T-helper 1 cell (primary cell): Measurements from ENCODE around the gene OTX1.
A peak's percentile ranks its signal among the peaks of the same experiment; 100 is the strongest.

Experiments used
- DNase-seq, 5 donors: peaks; one replicate each; pipeline ENCODE4 v3.0.0-alpha.2; 2012 to 2020

The OTX1 gene

DNA sequence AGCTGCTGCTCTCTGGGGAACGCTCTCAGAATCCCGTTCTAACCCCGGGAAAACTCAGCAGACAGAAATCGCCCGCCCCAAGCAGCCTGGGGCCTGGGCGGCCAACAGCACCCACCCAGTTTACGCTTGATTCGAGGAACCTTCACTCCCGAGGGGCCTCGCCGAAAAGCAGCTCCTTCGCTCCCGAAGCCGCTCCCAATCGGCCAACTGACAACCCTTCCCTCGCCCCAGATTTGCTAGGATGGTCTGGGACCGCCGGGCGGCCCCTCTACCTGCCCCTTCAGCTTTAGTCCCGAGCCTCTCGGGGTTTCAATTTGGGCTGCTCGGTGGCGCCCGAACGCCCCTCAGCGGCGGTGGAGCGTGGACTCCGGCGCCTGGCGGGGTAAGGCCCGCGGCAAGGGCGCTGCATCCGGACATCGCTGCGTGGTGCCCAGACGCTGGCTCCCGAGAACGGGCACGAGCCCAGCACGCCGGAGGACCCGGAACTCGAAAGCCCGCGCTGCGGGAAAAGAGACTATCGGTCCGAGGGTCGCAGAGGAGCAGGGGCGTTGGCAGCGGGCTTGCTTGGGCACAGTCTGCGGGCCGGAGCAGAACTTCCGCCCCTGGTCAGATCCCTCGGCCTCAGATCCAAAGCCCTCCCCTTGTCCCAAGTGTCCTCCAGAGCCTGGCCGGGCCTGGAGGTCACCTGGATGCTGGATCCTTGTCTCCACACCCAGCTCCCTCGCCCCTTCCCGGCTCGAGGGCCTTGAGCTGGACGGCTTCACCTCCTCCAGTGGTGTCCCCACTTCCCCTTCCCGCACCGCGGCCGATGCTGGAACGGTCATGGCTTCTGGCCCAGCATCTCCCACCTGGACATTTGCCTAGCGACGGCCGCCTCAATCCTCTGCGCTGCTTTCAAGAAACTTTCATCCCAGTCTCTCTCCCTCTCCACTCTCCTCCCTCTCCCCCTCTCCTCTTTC lies 3.0 kb upstream of the OTX1 start:
- peak in 1 of 5 donors; percentile 10 for DNase-seq

DNA sequence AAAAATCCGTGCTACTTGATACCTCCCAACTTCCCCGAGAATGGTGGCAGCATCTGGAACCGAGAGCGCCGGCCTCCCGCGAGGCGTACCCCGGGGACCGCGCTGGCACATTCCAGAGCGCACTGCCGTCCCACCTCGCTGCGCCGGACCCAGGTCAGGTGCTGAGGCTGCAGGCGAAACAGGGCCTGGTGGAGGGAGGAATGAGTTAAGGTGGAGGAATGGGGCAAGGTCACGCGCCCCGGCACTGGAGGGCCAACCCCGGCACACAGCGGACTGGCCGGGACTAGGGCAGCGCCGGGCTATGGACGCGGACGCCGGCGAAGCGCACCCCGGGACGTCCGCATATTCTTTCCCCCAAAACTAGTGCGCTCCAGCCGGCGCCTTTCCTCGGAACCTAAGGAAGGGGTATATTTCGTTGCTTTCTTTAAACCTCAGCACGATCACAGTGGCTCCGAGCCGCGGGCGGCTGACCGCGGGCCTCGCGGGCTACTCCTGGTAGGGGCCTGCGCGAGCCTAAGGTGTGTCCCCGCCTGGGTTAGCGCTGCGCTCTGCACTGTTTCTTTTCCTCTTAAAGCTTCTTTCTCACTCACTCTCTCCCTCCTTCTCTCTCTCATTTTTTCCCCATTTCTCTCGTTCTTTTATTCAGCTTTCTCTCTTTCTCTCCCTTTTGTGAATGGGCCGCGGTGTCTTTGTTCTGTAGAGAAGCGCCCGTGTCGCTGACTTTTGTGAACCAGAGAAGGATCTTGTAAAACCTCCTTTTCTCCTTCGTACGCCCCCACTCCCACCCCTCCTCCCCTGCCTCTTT lies 2.1 kb upstream of the OTX1 start:
- no peak for DNase-seq

DNA sequence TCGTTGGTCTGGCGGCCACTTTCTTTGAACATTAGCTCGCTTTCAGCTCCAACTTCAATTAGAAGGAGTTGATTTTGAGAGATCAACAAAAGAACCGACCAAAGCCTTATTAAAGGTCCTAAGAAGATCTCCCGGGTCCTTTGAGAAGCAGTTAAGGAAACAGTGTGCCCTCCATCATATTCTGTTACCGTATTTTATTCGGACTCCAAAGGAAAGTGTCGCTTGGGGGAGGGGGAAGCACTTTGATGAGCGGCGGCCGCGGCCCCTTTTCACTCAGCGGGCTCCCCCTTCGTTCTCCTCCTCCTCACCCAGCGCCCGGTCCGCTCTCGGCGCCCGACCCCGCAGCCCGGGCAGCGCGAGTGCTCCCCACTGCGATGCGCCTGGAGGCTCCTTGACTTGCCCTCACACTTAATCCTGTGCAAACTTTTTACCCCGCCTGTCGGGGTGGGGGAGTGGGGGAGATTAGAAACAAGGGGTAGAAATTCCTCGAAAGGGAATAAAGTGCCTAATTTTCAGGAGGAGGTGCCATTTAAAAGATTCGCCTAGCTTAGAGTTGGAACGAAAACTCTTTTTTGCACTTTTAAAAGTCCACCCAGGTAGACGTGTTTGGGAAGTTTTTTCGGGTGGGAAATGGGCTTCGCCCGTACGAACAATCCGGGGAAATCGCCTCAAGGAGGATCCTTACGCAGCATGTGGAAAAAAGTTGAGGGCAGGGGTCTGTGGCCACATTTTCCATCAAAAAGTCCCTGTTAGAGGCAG lies 1.2 kb upstream of the OTX1 start:
- DNase-seq = no peak

DNA sequence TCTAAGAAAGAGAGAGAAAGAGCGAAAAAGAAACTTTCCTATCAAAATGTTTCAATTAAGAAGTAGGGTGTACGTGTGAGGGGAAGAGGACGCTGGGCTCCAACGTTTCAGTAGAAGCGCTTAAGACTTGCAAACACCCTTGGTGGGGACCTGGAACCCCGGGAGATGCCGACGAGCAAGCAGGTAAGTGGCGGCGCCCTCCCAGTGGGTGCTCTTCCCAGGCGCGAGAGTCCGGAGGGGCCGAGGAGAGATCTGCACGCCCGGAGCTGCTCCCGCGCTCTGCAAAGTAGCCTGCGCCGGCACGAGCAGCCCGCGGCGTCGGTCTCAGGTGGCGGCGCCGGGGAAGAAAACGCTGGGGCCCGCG lies 678 bp upstream of the OTX1 start:
- DNase-seq = peak in 1 of 5 donors; percentile 12

DNA sequence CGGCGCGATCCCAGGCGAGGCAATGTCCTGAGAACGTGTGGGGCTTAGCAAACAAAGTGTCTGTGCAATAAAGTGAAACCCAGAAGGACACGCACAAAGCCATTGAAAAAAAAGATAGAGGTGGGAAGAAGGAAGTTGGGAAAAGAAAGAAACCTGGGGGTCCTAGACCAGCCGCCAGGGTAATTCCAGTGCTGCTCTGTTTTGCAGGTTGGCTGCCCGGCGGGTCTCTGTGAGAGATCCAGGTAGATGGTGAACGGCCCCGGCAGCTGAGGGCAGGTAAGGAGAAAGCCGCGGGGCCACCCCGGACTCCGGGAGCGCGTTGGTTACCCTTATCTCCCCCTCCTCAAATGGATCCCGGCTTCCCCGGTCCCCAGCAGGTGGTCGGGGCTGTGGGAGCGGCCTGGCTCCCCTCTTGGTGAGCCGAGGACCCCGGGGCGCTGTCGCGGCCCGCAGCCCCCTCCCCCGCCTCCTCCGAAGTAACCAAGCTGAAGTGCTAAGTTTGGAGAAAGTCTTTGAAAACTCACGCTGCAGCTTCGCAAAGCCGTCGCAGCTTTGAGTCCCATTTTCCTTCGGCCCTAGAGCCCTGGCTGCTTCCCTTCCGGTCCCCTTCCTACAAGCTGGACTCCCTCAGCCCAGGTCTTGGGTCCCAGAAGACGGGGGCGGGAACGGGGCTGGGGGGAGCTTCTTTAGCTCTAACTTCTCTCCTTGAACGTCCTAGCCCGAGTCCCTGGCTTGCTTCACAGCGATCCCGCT lies 588 bp downstream of the OTX1 start:
- DNase-seq = peak in 1 of 5 donors; percentile 4

DNA sequence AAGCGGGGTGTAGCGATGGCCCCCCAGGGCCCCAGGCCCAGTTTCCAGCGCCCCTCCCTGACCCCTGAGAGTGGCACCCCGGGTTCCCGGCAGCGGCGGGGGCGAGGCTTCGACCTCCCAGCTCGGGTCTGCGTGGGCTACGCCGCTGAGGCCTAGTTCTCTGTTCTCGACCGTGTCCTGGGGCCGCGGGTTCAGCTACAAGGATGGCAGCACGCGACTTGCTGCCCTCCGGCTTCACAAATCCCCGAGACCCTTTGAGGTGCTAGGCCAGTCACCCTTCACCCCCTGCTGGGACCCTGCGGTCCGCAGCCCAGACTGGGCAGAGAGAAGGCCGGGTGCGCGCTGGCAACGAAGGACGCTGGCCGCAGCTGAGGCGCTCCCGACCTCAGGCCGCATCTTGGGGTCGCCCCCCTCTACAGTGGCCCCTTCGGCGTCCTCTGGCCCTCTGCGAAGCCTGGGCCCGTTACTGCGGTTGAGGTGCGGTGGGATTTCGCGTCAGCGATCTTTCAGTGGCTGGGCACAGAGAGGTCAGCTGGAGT lies 1.2 kb downstream of the OTX1 start:
- DNase-seq = no peak

DNA sequence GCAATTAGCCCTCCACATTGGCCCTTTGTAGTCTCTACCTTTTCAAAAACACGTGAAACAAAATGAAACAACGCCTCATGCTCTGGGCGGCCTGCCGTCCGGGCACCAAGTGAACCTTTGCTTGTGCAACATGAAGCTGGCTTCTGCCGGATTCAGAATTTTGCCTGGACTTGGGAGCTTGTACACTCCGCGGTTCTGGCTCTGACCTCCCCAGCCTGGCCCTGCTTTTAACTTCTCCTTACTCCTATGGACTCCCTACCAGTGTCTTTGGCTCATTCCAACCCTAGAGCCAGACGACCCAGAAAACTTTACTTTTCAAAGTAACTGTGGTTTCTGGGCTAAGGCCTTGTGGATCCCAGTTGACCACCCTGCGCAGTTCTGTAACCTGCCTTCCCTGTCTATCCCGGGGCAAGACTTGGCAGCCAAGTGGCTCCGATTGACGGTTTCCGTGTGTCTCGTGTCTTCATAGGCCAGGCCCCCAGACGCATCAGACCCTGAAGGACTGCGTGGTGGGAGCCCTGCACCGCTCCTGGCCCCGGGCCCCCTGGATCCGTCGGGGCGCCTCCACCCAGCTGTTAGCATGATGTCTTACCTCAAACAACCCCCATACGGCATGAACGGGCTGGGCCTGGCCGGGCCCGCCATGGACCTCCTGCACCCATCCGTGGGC lies 1.9 kb downstream of the OTX1 start:
- no peak for DNase-seq

DNA sequence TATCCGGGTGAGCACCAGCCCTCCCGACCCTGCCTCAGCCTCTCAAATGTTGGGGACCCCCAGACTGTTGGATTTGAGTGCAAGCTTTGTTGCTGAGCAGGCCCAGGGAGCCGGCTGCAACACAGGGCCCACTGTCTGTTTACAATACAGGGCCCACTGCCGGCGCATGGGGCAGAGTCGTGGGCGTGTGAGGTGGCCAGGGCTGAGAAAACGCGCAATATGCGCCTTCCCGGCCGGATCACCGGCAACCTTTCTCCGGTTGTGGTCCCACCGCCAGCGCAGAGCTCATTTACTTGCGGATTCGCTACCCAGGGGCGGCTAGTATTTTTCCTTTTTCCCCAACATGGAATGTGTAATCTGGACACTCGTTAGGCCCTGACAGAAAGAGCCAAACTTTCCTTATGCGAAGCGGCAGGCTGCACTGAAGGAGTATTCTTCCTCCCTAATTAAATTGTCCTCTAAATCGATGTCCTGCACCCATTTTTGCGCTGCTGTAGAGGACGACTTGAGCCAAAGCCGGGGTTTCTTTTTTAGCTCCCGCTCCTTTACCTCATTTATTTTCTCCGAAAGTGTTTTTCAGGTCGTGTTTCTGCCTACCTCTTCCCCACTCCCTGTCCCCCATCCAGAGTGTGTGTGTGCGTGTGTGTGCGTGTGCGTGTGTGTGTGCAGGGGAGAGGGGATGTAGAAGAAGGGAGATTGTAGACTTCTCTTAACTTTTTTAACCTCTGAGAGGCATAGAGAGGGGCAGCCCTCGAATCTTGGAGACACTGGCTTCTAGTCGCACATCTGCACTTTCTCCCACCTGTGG lies 2.7 kb downstream of the OTX1 start:
- no peak for DNase-seq

DNA sequence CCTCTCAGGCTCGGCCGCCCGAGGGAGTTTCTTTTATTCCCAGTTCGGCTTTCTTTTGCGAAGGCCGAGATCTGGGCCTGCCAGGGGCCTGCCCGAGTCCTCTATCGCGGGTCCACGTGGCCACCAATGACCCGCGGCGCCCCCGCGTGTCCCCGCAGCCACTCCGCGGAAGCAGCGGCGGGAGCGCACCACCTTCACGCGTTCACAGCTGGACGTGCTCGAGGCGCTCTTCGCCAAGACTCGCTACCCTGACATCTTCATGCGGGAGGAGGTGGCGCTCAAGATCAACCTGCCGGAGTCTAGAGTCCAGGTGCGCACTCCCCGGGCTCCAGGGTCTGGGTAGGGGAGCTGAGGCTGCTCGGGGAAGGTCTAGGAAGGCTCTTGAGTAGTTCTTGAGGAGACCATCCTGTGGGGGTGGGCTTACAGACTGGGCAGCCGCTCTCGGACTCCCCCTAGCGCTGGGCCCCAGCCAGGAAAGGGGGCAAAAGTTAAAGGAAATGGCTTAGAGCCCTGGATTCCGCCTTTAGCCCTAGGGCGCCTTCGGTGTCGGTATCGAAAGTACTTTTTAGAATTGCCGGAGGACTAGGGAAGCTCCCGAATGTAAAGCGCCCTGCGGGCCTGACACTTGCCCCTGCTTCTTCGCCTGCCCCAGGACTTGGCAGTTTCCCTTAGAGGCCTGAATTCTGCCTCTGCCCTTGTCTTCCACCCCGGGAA lies 3.4 kb downstream of the OTX1 start:
- DNase-seq = peak in 1 of 5 donors; percentile 29

DNA sequence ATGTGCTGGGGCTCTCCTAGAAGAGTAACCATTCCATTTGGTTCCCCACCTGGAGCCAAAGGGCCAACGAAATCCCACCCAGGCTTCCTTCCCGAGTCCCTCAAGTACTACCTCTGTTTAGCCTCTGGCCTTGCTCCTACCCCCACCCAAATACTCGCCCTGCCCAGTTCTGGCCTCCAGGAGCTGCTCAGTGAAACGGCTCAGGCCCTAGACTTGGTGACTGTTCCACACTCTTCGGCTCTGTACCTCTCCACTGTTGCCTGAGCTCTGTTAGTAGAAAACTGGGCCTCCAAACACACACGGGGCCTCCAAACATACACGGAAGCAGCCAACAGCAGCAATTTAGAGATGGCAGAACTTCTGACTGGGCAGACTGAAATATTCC lies 4.2 kb downstream of the OTX1 start:
- no peak for DNase-seq

DNA sequence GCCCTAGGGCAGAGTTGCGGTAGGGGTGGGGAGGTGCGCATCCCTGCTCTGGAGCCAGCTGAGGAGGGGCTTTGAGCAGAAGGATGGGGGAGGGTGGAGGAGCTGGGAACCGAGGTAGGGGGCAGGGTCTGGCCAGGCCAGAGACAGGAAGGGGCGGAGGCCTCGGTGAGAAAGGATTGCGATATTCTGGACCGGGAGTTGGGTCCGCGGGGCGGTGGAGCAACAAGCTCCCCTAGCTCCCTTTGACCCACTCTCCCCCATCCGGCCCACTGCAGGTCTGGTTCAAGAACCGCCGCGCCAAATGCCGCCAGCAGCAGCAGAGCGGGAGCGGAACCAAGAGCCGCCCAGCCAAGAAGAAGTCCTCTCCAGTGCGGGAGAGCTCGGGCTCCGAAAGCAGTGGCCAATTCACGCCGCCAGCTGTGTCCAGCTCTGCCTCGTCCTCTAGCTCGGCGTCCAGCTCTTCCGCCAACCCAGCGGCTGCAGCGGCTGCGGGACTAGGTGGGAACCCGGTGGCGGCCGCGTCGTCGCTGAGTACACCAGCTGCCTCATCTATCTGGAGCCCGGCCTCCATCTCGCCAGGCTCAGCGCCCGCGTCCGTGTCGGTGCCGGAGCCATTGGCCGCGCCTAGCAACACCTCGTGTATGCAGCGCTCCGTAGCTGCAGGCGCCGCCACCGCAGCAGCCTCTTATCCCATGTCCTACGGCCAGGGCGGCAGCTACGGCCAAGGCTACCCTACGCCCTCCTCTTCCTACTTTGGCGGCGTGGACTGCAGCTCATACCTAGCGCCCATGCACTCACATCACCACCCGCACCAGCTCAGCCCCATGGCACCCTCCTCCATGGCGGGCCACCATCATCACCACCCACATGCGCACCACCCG lies 4.8 kb downstream of the OTX1 start:
- DNase-seq = peak in 1 of 5 donors; percentile 4

DNA sequence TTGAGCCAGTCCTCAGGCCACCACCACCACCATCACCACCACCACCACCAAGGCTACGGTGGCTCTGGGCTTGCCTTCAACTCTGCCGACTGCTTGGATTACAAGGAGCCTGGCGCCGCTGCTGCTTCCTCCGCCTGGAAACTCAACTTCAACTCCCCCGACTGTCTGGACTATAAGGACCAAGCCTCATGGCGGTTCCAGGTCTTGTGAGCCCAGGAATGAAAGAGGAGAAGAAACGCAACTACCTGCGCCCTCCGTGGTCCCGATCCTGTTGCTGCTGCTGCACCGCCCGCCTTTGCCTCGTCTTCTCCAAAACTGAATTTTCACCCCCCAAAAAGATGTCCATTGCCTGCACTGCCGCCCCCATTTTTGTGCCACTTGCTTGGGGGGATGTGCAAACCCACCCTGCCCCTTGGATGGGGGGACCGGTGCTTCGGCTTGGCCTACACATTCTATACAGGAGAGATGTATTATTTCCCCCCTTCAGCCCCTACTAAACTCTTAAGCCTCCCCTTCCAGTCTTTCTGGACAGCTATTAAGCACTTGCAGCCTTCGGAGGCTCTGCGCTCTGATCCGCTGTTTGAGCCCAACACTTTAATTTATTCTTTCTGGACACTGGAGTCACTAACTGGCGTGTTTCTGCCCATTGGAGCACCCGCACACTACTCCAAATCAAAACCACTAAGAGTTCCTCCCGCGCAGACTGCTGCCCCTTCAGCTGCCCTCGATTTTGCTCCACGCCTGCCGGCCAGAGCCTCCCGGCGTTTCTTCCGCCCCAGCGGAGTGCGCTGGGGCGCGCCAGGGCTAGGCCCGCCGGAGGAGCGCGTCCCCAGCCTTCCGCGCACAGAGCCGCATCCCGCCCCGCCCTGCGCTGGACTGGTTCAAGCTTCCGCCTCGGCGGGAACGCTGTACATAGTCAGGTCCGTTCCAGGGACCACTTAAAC lies 5.7 kb downstream of the OTX1 start:
- peak in 1 of 5 donors; percentile 4 for DNase-seq

DNA sequence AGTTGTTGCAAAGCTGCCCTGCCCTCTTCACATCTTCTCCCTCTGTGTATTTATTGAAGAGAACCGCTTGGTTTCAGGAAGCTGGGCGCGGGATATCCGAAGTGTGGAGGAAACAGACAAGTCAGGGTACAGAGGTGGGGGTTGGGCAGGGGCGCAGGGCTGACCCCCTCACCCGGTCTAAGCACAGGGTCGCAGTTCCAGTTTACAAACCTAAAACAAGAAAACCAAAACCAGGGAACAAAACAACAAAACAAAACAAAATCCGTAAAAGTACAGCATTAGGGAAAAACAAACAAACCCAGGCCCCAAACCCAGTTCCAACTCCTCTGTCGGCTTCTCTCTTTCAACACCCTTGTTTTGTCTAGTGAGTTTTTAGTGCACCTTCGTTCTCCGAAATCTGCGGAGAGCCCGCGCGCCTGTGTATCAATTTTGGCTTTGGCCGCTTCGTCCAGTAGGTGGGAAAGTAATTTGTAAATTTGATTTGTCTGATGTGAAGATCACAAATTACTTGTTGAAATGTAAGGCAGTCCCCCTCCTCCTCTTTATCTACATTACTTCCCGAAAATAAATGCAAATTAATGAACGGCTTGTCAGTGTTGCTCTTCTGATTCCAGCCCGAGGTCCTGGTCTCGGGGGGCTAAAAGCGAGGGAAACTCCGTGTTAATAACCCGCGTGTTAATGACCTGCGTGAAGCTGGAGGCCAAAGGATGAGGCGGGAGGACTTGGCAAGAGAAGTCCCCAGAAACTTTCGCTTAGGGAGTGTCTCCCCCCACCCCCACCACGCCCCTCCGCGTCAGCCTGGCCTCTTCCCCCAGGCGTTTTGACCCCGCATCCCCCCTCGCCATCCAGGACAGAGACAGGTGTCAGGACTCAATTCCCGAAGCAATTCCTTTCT lies 6.9 kb downstream of the OTX1 start:
- no peak for DNase-seq

DNA sequence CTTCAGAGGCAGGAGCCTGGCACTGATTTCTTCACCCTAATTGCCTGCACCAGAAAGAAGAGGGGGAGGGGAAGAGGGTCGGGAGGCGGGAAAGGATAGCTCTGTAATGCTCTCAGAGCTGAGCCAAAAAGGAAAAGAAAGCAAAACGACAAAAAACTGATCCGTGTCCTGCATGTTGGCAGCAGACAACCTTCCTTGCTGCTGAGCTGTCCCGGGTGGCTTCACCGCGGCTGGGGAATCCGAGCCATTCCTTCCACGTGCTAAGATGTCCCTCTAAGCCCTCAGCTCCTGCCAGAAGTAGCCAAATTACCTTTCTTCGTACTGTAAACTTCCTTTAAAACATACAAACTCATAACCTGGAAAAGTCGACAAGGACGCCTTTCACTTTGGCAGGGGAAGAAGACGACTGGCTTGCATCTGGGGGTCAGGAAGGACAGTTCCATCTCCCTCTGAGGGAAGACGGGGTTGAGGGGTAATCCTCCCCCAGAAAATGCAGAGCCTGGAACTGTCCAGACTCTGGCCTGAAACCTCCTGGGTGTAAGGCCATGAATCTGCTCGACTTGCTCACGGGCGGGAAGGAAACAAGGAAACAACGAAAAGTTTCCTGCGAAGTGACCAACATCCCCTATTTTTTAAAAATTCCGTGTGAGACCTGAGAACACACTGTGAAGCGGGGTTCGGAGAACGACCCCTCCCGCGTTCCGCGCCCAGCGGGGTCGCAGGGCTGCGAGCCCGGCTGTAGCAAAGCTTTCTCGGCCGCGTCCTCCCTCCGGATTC lies 7.7 kb downstream of the OTX1 start:
- DNase-seq = no peak

DNA sequence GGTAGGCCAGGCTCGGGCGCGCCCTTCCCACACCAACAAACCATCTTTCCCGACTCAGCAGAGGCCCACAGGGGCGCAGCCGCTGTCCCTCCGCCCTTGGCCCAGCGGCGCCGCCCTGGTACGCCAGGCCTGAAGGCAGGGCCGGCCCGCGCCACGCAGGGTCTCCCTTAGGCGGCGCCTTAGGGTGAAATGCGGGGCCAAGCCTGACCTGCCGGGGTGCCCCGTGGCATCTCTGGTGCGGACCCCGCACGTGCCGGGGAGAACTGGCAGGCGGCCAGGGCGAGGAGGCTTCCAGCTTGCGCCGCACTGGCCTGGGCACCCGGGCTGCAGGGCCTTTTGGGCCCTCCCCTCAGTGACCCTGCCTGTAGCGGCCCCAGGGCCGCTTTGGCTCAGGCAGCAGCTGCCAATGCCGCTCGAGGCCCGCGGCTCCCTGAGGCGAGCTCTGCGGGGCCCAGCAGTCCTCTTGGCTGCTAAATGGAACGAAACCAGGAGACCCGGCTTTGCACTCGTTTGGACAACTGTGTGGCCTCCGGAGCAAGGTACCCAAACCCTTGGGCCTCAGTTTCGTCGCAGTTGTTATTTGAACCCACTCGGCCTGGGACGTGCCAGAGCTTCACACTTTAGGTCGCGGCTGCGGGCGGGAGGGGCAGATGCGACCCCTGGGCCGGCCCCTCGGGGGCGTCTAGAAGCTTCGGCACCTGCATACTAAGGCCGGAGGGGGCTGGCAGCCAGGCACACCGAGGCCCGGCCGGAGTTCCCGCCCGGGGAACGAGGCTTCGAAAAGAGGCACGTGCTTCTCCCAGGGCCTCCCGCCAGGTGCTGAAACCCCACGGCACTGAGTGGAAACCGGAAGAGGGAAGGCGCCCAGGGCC lies 8.5 kb downstream of the OTX1 start:
- no peak for DNase-seq
